CD14-positive monocyte (primary cell): ENCODE data around the gene POLE2. TPM values are rescaled to one million over a fixed set of nuclear protein-coding genes. Genes with fewer than 3 reads are reported as not detected.
A peak's percentile ranks its signal among the peaks of the same experiment; 100 is the strongest.
"Not testable (repeated sequence)": the region's sequence is repeated elsewhere in the genome, so short reads cannot be mapped to it uniquely, and the experiment has no call there.

ENCODE experiments used
- DNase-seq, 3 donors: peaks; one replicate each; pipeline ENCODE4 v3.0.0-alpha.2; 2011 to 2022
- H2AFZ ChIP-seq: 2 replicates; pipeline ENCODE4 v1.6.0; 2012; ENCODE audit warnings: mild to moderate bottlenecking, low read depth, low read length, inconsistent platforms; ENCODE audit not compliant: insufficient read depth, poor library complexity, severe bottlenecking
- H3K27ac ChIP-seq, 2 donors: 1 replicate in 1 of 2; 2 replicates in 1 of 2; pipeline ENCODE4 v1.5.1; 2012 to 2013; ENCODE audit warnings: low read length in 2 of 2, control low read depth in 1 of 2, inconsistent platforms in 1 of 2, low read depth in 1 of 2, mild to moderate bottlenecking in 1 of 2
- H3K27me3 ChIP-seq, 2 donors: one replicate each; pipeline versions ENCODE4 v1.6.0 to v1.6.1; 2011 to 2013; ENCODE audit warnings: low read length in 2 of 2; ENCODE audit not compliant: control insufficient read depth in 2 of 2, insufficient read depth in 2 of 2
- H3K36me3 ChIP-seq, 2 donors: replicated peaks in 1 of 2; 1 replicate in 1 of 2; 2 replicates in 1 of 2; pipeline versions ENCODE4 v1.5.1 to v1.6.1; 2012 to 2013; ENCODE audit warnings: low read length in 2 of 2, control low read depth in 1 of 2, inconsistent platforms in 1 of 2, mild to moderate bottlenecking in 1 of 2; ENCODE audit not compliant: insufficient read depth in 2 of 2, control insufficient read depth in 1 of 2
- H3K4me1 ChIP-seq, 2 donors: 1 replicate in 1 of 2; 2 replicates in 1 of 2; pipeline versions ENCODE4 v1.5.1 to v1.6.1; 2012 to 2013; ENCODE audit warnings: low read length in 2 of 2, control low read depth in 1 of 2, inconsistent platforms in 1 of 2, mild to moderate bottlenecking in 1 of 2, moderate library complexity in 1 of 2; ENCODE audit not compliant: insufficient read depth in 2 of 2, control insufficient read depth in 1 of 2
- H3K4me2 ChIP-seq: replicated peaks from 2 replicates; pipeline ENCODE3; 2012; ENCODE audit warnings: low read length, moderate library complexity, mild to moderate bottlenecking; ENCODE audit not compliant: poor library complexity, severe bottlenecking; ENCODE audit errors: extremely low read depth
- H3K4me3 ChIP-seq, 3 experiments: fragments of 200-600 bp in 1 of 3; sonication (generic) in 1 of 3; replicated peaks in 1 of 3; 1 replicate in 2 of 3; 2 replicates in 1 of 3; pipeline ENCODE4 v1.5.1; 2011 to 2013; ENCODE audit warnings: low read length in 3 of 3, mild to moderate bottlenecking in 3 of 3, control low read depth in 2 of 3, low read depth in 2 of 3, inconsistent platforms in 1 of 3, moderate library complexity in 1 of 3
- H3K79me2 ChIP-seq: 2 replicates; pipeline ENCODE4 v1.6.0; 2012; ENCODE audit warnings: mild to moderate bottlenecking, control low read depth, inconsistent platforms, low read length, moderate library complexity; ENCODE audit not compliant: insufficient read depth
- H3K9ac ChIP-seq: 2 replicates; pipeline ENCODE4 v1.6.0; 2017; ENCODE audit warnings: low read length, mild to moderate bottlenecking; ENCODE audit not compliant: insufficient read depth, poor library complexity, severe bottlenecking
- H3K9me3 ChIP-seq, 2 donors: replicated peaks in 1 of 2; 1 replicate in 1 of 2; 2 replicates in 1 of 2; pipeline versions ENCODE4 v1.5.1 to v1.6.1; 2012 to 2013; ENCODE audit warnings: low read length in 2 of 2, control low read depth in 1 of 2; ENCODE audit not compliant: control insufficient read depth in 1 of 2, insufficient read depth in 1 of 2
- H4K20me1 ChIP-seq: 2 replicates; pipeline ENCODE4 v1.6.0; 2012; ENCODE audit warnings: mild to moderate bottlenecking, low read length, control low read depth, moderate library complexity; ENCODE audit not compliant: insufficient read depth
- H3K27ac Mint-ChIP-seq, 7 donors: one replicate each; pipeline ENCODE4 v1.8.0; 2020; ENCODE audit warnings: mild to moderate bottlenecking in 7 of 7, mixed read lengths in 7 of 7, moderate library complexity in 6 of 7, inconsistent platforms in 2 of 7
- H3K27me3 Mint-ChIP-seq, 3 donors: one replicate each; pipeline ENCODE4 v1.8.0; 2021 to 2022; ENCODE audit warnings: low read depth in 3 of 3, mild to moderate bottlenecking in 3 of 3, mixed read lengths in 3 of 3, moderate library complexity in 3 of 3, inconsistent platforms in 1 of 3
- H3K36me3 Mint-ChIP-seq, 2 donors: one replicate each; pipeline ENCODE4 v1.8.0; 2020; ENCODE audit warnings: mixed read lengths in 2 of 2, inconsistent platforms in 1 of 2, mild to moderate bottlenecking in 1 of 2
- H3K4me1 Mint-ChIP-seq: one replicate; pipeline ENCODE4 v1.8.0; 2020; ENCODE audit warnings: mild to moderate bottlenecking, mixed read lengths
- H3K4me3 Mint-ChIP-seq, 2 donors: one replicate each; pipeline ENCODE4 v1.8.0; 2020; ENCODE audit warnings: mild to moderate bottlenecking in 2 of 2, mixed read lengths in 2 of 2, moderate library complexity in 1 of 2
- H3K9me3 Mint-ChIP-seq, 7 donors: one replicate each; pipeline ENCODE4 v1.8.0; 2020 to 2022; ENCODE audit warnings: mixed read lengths in 7 of 7, mild to moderate bottlenecking in 6 of 7, moderate library complexity in 6 of 7, inconsistent platforms in 2 of 7
- WGBS: methylation state at CpG from one replicate; pipeline ENCODE4 v1.1.5; 2013; ENCODE audit warnings: missing lambda C conversion rate; ENCODE audit not compliant: insufficient coverage; 5-methylcytosine and 5-hydroxymethylcytosine counted together
- intact Hi-C, 2 donors: fragments of 100-400 bp; cut with micrococcal nuclease; formaldehyde crosslinking; loops; one replicate each; pipeline versions ENCODE4 v1.15.0 to v1.15.1; 2023
- polyA plus RNA-seq, 3 donors: library from polyadenylated mRNA; depleted of rRNA in 1 of 3; unstranded in 2 of 3; stranded (reverse) in 1 of 3; fragments of 300-500 nt in 2 of 3; fragments of >200 nt in 1 of 3; fragmentation: Illumina TruSeq in 2 of 3; gene quantifications; 1 replicate in 2 of 3; 2 replicates in 1 of 3; pipeline ENCODE4 v1.2.3, GENCODE V29; 2012 to 2021
- TF ChIP-seq, protein P1 (sequence below): fragments of 200-600 bp; IDR thresholded peaks from one replicate; pipeline ENCODE4 v1.8.0; 2022; ENCODE audit warnings: antibody characterized with exemption, mild to moderate bottlenecking

The POLE2 gene
- polyA plus RNA-seq, 3 donors, result 0.18 to 0.57 (median 0.47) TPM

DNA sequence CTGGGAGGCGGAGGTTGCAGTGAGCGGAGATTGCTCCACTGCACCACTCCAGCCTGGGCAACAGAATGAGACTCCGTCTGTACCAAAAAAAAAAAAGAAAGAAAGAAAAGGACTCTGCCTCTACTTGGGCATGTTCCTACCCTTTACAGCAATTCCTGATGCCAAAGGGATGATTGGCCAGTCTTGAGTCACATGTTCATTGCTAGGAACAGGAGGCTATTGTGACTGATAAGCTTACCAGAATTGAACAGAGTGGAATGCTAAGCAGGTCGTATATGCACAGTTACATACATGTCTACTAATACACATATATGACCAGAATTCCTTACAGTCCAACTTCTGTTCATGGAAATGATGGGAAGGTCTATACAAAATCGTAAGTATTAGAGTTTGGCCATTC is 39.2 kb upstream of the POLE2 start:
- Mint-ChIP-seq H3K4me1 (no peaks in the 10 kb centered on the region), H3K27me3 (no peaks in the 10 kb centered on the region), H3K4me3 (no peak overlapping the region), H3K27ac (no peak overlapping the region), H3K9me3 (peaks cover 0 to 5% (median 2%) of the 10 kb centered on the region in 7 donors), H3K36me3 (peaks cover 19 to 23% of the 10 kb centered on the region in 2 donors)
- Histone ChIP-seq H3K79me2 (no peaks in the 10 kb centered on the region), H3K27ac (no peak overlapping the region), H3K36me3 (peaks cover 0 to 5% of the 10 kb centered on the region in 2 donors), H2AFZ (no peak overlapping the region), H4K20me1 (no peaks in the 10 kb centered on the region), H3K4me2 (no peak overlapping the region), H3K27me3 (no peaks in the 10 kb centered on the region), H3K4me3 (no peak overlapping the region), H3K4me1 (no peaks in the 10 kb centered on the region), H3K9me3 (no peaks in the 10 kb centered on the region), H3K9ac (no peak overlapping the region)
- WGBS, result 100% methylated on average over 2 of the region's 5 CpGs
- DNase-seq, result no peak
- intact Hi-C loops, result no loop called here
- TF ChIP-seq, protein P1, sequence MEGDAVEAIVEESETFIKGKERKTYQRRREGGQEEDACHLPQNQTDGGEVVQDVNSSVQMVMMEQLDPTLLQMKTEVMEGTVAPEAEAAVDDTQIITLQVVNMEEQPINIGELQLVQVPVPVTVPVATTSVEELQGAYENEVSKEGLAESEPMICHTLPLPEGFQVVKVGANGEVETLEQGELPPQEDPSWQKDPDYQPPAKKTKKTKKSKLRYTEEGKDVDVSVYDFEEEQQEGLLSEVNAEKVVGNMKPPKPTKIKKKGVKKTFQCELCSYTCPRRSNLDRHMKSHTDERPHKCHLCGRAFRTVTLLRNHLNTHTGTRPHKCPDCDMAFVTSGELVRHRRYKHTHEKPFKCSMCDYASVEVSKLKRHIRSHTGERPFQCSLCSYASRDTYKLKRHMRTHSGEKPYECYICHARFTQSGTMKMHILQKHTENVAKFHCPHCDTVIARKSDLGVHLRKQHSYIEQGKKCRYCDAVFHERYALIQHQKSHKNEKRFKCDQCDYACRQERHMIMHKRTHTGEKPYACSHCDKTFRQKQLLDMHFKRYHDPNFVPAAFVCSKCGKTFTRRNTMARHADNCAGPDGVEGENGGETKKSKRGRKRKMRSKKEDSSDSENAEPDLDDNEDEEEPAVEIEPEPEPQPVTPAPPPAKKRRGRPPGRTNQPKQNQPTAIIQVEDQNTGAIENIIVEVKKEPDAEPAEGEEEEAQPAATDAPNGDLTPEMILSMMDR, result no peak

DNA sequence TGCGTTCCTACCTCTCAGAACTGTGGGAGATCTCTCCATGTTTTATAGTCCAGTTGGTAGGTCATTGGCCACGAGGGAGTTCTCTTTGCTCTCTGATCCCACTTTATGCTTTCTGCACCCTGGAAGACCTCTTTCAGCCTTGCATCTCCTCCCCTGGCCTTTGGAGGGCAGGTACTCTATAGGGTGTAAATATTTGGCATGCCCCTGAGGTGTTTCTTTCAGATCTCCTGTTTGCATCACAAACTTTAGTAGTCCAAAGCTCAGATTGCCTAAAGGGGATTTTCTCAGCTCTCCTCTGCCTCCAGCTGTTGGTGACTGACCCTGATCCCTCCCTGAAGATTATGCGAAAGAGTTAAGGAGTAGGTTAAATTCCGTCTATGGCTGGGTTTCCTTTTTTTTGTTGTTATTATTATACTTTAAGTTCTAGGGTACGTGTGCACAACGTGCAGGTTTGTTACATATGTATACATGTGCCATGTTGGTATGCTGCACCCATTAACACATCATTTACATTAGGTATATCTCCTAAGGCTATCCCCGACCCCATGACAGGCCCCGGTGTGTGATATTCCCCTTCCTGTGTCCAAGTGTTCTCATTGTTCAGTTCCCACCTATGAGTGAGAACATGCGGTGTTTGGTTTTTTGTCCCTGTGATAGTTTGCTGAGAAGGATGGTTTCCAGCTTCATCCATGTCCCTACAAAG is 33.9 kb upstream of the POLE2 start:
- not testable (repeated sequence) for H3K27ac ChIP-seq

More for the DNA sequence above, 33.9 kb upstream of the POLE2 start:
- H4K20me1 ChIP-seq, H2AFZ ChIP-seq, H3K27me3 ChIP-seq, H3K4me3 ChIP-seq, H3K4me2 ChIP-seq, DNase-seq, intact Hi-C loops, H3K4me1 ChIP-seq, H3K79me2 ChIP-seq, H3K4me1 Mint-ChIP-seq, H3K9me3 ChIP-seq, H3K4me3 Mint-ChIP-seq, H3K9ac ChIP-seq, H3K27me3 Mint-ChIP-seq: not testable (repeated sequence)
- H3K9me3 Mint-ChIP-seq, result peaks cover 1 to 11% (median 4%) of the 10 kb centered on the region in 7 donors
- peaks cover 27 to 40% of the 10 kb centered on the region in 2 donors for H3K36me3 Mint-ChIP-seq
- 100% methylated on average over 1 of the region's 9 CpGs for WGBS
- peak overlapping the region in 2 of 7 donors; percentile 1 to 37 for H3K27ac Mint-ChIP-seq
- H3K36me3 ChIP-seq, result peaks cover 0 to 11% of the 10 kb centered on the region in 2 donors
